ENCODE data around the gene HHAT.

The HHAT gene

GRCh38 chr1:210489491-210489890 is 160.8 kb downstream of the HHAT start:
- DNase-seq (ENCODE audit: low spot score) = no peak

- no peak for DNase-seq (ENCODE audit: low spot score)
Observed at GRCh38 chr1:210490781-210491180, 162.1 kb downstream of the HHAT start.

- no peak for DNase-seq (ENCODE audit: low spot score)
Observed at GRCh38 chr1:210496063-210496462, 167.4 kb downstream of the HHAT start.

- DNase-seq (ENCODE audit: low spot score) = no peak
Observed at GRCh38 chr1:210499956-210500355, 171.3 kb downstream of the HHAT start.

- DNase-seq (ENCODE audit: low spot score) = no peak
Observed at GRCh38 chr1:210500831-210501230, 172.1 kb downstream of the HHAT start.

- DNase-seq (ENCODE audit: low spot score) = no peak
Observed at GRCh38 chr1:210504286-210504685, 175.6 kb downstream of the HHAT start.

GRCh38 chr1:210505601-210506496 is 177.1 kb downstream of the HHAT start:
- DNase-seq (ENCODE audit: low spot score) = no peak

GRCh38 chr1:210506689-210507088 is 178.0 kb downstream of the HHAT start:
- DNase-seq (ENCODE audit: low spot score) = no peak

GRCh38 chr1:210516092-210516656 is 187.5 kb downstream of the HHAT start:
- DNase-seq (ENCODE audit: low spot score) = no peak

- no peak for DNase-seq (ENCODE audit: low spot score)
Observed at GRCh38 chr1:210516697-210517459, 188.2 kb downstream of the HHAT start.

- DNase-seq (ENCODE audit: low spot score) = no peak
Observed at GRCh38 chr1:210523830-210524229, 195.1 kb downstream of the HHAT start.

- DNase-seq (ENCODE audit: low spot score) = no peak
Observed at GRCh38 chr1:210525716-210526454, 197.2 kb downstream of the HHAT start.

- no peak for DNase-seq (ENCODE audit: low spot score)
Observed at GRCh38 chr1:210527091-210527490, 198.4 kb downstream of the HHAT start.

GRCh38 chr1:210531475-210532222 is 202.9 kb downstream of the HHAT start:
- no peak for DNase-seq (ENCODE audit: low spot score)

- DNase-seq (ENCODE audit: low spot score) = no peak
Observed at GRCh38 chr1:210532223-210532598, 203.5 kb downstream of the HHAT start.

GRCh38 chr1:210535761-210536160 is 207.1 kb downstream of the HHAT start:
- DNase-seq (ENCODE audit: low spot score) = no peak

GRCh38 chr1:210536254-210536961 is 207.7 kb downstream of the HHAT start:
- no peak for DNase-seq (ENCODE audit: low spot score)

GRCh38 chr1:210540288-210540687 is 211.6 kb downstream of the HHAT start:
- no peak for DNase-seq (ENCODE audit: low spot score)

- DNase-seq (ENCODE audit: low spot score) = no peak
Observed at GRCh38 chr1:210541680-210542358, 213.1 kb downstream of the HHAT start.

- no peak for DNase-seq (ENCODE audit: low spot score)
Observed at GRCh38 chr1:210551899-210552298, 223.2 kb downstream of the HHAT start.
